Heart right ventricle (tissue), 16 donors: ENCODE measurements around the gene PFKFB2. TPM values are rescaled to one million over a fixed set of nuclear protein-coding genes. Genes with fewer than 3 reads are reported as not detected.
A peak's percentile ranks its signal among the peaks of the same experiment; 100 is the strongest.

ENCODE experiments used
- ATAC-seq, 8 donors: fragments of 200-7000 bp; cut with Tn5 transposase; one replicate each; pipeline ENCODE4 v1.9.1; 2020; ENCODE audit warnings: mild to moderate bottlenecking in 8 of 8, moderate library complexity in 8 of 8, moderate number of reproducible peaks in 1 of 8
- DNase-seq, 2 donors: peaks; one replicate each; pipeline ENCODE4 v3.0.0-alpha.2; 2020
- H3K27ac ChIP-seq, 10 donors: fragments of 200-600 bp; sonication (generic) in 2 of 10; one replicate each; pipeline versions ENCODE4 v1.5.0 to v1.8.0; 2020 to 2022; ENCODE audit warnings: mild to moderate bottlenecking in 3 of 10
- H3K27me3 ChIP-seq, 7 donors: fragments of 200-600 bp; one replicate each; pipeline ENCODE4 v1.8.0; 2021 to 2022; ENCODE audit warnings: mild to moderate bottlenecking in 2 of 7
- H3K36me3 ChIP-seq, 9 donors: fragments of 200-600 bp; sonication (generic) in 1 of 9; one replicate each; pipeline versions ENCODE4 v1.5.0 to v1.8.0; 2020 to 2022; ENCODE audit warnings: mild to moderate bottlenecking in 2 of 9
- H3K4me1 ChIP-seq, 9 donors: fragments of 200-600 bp; sonication (generic) in 1 of 9; one replicate each; pipeline versions ENCODE4 v1.5.0 to v1.8.0; 2020 to 2022; ENCODE audit warnings: mild to moderate bottlenecking in 4 of 9
- H3K4me3 ChIP-seq, 10 donors: fragments of 200-600 bp; sonication (generic) in 2 of 10; one replicate each; pipeline versions ENCODE4 v1.5.0 to v1.8.0; 2020 to 2022; ENCODE audit warnings: mild to moderate bottlenecking in 7 of 10, moderate library complexity in 2 of 10
- H3K9me3 ChIP-seq, 11 donors: fragments of 200-600 bp in 10 of 11; sonication (generic) in 2 of 11; one replicate each; pipeline versions ENCODE4 v1.5.0 to v1.8.0; 2013 to 2022; ENCODE audit warnings: mild to moderate bottlenecking in 2 of 11, control low read depth in 1 of 11, moderate library complexity in 1 of 11
- WGBS, 2 donors: extraction: QIAGEN DNeasy Blood & Tissue Kit; methylation state at CpG; one replicate each; pipeline ENCODE4 v1.1.7; 2013; ENCODE audit warnings: inconsistent platforms in 1 of 2; 5-methylcytosine and 5-hydroxymethylcytosine counted together
- intact Hi-C, 10 donors: fragments of 100-400 bp; cut with DNase I; formaldehyde crosslinking; loops; one replicate each; pipeline versions ENCODE4 v1.11.1 to v1.14.2; 2022
- polyA plus RNA-seq, 2 donors: library from polyadenylated mRNA; stranded (reverse); fragments of 200-250 nt; gene quantifications; one replicate each; pipeline ENCODE4 v1.2.3, GENCODE V29; 2013
- total RNA-seq, 10 donors: library from RNA; stranded (reverse); fragmentation: NEBNext Ultra II Directional in 3 of 10; extraction: Animal tissue kit (Norgen Biotek cat#: 25700) in 3 of 10; gene quantifications; one replicate each; pipeline versions ENCODE4 v1.2.1 to v1.2.4, GENCODE V29; 2021 to 2023
- TF ChIP-seq, protein P1 (sequence below), 9 donors: fragments of 200-600 bp; sonication (generic) in 2 of 9; IDR thresholded peaks; one replicate each; pipeline versions ENCODE4 v1.5.0 to v1.8.0; 2021 to 2022; ENCODE audit warnings: antibody characterized with exemption in 9 of 9, mild to moderate bottlenecking in 5 of 9, moderate library complexity in 1 of 9
- donor health status: Arrhythmogenic right ventricular cardiomyopathy.
- donor health status: ischemic (EF 13 %, LVEDD 7.1; RV severe dilation, severe dysfunction).
- donor health status: healthy with polysubstance abuse.
- donor health status: DM: no; HTN: yes; CAD: no.
- donor health status: DM: no; HTN: no; CAD: no.
- donor health status: ischemic (EF 25% LVEDD 6.9; RV normal size, moderate dysfunction).
- donor health status: ischemic (EF 25% LVEDD 5.7; RV mildly dilated, moderate dysfunction).
- donor health status: healthy.
- donor health status: DM: yes; HTN: yes; CAD: no.
- donor health status: Ischemic cardiomyopathy.
- donor health status: ischemic (EF 35%, LVEDD 5.7; RV mildly dilated, moderate dysfunction).
- donor health status: nonischemic (EF 11% LVEDD 7.7; RV severe dilation, severe dysfunction).
- donor health status: DM: yes; HTN: yes; CAD: no.
- donor health status: PGD.
- donor health status: ischemic (EF 29% LVEDD 5.4; RV normal size, mild dysfunction).
- donor health status: nonischemic (EF 23%, LVEDD 6.1; RV moderate dilation, normal function).

The PFKFB2 gene
- total and polyA plus RNA-seq, 12 donors = 5.2 to 161 (median 69.2) TPM

DNA sequence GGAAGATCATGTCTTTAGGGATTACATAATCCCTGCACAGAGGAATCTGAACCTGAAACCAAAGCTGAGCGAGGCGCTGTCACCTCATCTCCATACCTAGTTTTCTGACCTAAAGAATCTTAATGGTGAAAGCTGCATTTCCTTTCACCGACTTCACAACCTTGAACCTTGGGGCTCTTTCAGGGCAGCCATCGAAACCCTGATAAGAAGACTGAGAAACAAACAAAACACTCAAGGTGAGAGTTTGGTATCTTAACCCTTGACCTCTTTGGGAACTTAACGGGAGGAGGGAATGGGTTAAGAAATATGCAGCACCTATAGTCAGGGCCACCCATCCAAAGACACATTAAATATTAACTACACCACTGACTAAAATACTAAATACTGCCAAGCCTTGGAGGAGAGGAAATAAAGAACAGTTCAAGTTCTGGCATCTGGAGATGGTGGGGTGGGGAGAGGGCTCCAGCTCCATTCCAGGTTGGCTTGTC lies 22.5 kb upstream of the PFKFB2 start:
- no peak for ATAC-seq
- Histone ChIP-seq H3K9me3 (no peaks in the 10 kb centered on the region), H3K27ac (no peak overlapping the region), H3K4me3 (no peak overlapping the region), H3K27me3 (peaks cover 0 to 16% (median 5%) of the 10 kb centered on the region in 7 donors), H3K4me1 (peaks cover 0 to 32% (median 7%) of the 10 kb centered on the region in 9 donors), H3K36me3 (no peaks in the 10 kb centered on the region)
- intact Hi-C loops = no loop called here
- DNase-seq = no peak
- whole genome bisulfite sequencing, 2 donors = 63 to 71% methylated on average over 5 of the region's 5 CpGs
- TF ChIP-seq, protein P1, sequence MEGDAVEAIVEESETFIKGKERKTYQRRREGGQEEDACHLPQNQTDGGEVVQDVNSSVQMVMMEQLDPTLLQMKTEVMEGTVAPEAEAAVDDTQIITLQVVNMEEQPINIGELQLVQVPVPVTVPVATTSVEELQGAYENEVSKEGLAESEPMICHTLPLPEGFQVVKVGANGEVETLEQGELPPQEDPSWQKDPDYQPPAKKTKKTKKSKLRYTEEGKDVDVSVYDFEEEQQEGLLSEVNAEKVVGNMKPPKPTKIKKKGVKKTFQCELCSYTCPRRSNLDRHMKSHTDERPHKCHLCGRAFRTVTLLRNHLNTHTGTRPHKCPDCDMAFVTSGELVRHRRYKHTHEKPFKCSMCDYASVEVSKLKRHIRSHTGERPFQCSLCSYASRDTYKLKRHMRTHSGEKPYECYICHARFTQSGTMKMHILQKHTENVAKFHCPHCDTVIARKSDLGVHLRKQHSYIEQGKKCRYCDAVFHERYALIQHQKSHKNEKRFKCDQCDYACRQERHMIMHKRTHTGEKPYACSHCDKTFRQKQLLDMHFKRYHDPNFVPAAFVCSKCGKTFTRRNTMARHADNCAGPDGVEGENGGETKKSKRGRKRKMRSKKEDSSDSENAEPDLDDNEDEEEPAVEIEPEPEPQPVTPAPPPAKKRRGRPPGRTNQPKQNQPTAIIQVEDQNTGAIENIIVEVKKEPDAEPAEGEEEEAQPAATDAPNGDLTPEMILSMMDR (IDR thresholded peaks at IDR 0.05) = no peak

DNA sequence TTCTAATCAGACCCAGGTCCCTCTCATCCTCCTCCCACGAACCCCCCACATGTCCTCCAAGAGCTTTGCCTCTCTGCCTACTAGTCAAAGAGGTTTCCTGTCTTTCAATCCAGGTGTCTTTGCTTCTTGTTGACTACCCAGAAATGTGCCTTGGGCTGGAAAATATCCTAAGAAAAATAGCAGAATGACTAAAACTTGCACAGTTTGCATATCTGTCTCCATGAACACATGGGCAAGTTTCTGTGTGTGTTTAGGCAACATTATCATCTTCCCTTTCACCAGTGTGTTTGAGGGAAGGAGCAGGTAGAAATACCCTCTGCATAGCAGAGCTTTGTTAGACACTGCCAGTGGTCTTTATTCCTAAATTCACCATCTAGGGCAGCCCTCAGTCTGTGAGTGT lies 22.1 kb upstream of the PFKFB2 start:
- WGBS, 2 donors = 58 to 64% methylated on average over 1 of the region's 1 CpG
- ATAC-seq = no peak
- Histone ChIP-seq H3K36me3 (no peaks in the 10 kb centered on the region), H3K27ac (no peak overlapping the region), H3K4me3 (no peak overlapping the region), H3K27me3 (peaks cover 0 to 18% (median 5%) of the 10 kb centered on the region in 7 donors), H3K9me3 (no peaks in the 10 kb centered on the region), H3K4me1 (peaks cover 0 to 28% (median 3%) of the 10 kb centered on the region in 9 donors)
- DNase-seq = no peak
- TF ChIP-seq, protein P1 (IDR thresholded peaks at IDR 0.05) = no peak
- intact Hi-C loops = no loop called here

DNA sequence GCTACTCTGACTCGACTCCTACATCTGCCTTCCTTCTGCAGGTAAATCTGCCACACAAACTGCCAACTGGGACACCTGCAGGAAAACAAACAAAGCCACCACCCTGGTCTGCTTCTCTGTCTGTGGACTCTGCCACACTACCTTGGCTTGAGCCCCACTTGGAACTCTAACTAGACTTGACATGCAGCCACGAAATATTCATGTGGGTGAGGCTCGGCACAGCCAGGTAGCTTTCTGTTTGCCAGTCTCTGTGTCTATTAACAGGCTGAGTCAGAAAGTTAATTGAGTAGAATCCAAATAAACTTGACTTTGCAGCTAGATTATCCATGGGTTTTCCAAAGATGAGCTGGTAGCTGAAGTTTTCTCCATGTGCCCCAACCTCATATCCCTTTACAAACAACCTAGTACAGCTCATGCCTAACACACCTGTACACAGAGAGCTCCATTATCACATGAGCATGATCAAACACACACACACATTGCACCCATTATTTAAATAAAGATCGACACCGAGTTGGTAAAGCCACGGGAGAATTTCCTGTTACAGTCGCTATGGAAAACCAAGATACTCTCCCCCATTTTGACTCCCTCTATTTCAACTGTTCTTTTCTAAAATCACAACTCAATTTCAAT lies 21.3 kb upstream of the PFKFB2 start:
- no peaks in the 10 kb centered on the region for H3K36me3 ChIP-seq
- ATAC-seq = peak in 5 of 8 donors; percentile 34 to 70 (median 49)
- intact Hi-C loops = no loop called here
- H3K9me3 ChIP-seq = no peaks in the 10 kb centered on the region
- WGBS, 2 donors = 70 to 72% methylated on average over 7 of the region's 7 CpGs
- H3K4me3 ChIP-seq = no peak overlapping the region
- H3K4me1 ChIP-seq = peaks cover 0 to 21% (median 0%) of the 10 kb centered on the region in 9 donors
- H3K27ac ChIP-seq = no peak overlapping the region
- H3K27me3 ChIP-seq = peaks cover 0 to 20% (median 5%) of the 10 kb centered on the region in 7 donors
- DNase-seq = no peak
- TF ChIP-seq, protein P1 (IDR thresholded peaks at IDR 0.05) = no peak

DNA sequence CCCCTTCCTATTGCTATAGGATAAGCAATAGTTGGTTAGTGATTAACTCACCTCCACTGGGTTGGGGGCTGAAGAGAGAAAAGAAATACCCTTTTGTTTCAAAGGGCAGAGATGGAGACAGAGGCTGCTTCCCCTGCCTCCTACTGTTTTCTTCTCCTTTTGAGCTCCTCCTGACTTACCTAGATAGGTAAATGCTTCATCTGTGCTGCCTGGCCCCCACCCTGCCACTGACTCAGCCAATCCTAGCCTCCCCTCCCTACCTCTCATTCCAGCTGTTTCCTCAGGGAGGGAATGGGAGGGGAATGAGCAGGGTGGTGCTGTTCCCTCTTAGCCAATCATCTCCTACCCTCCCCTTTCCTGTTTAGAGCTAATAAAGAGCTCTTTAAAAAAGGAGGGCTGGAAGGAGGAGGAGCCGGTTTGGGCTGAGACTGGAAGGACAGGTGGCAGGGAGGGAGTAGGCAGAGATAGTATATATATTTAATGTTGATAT lies 20.5 kb upstream of the PFKFB2 start, which contains the start of gene C1orf116:
TSS of gene C1orf116 (minus strand) at position 229 of the 490 bp plus-strand sequence. CDS start 5,158 bp downstream, outside the sequence.
- intact Hi-C loops = no loop called here
- Histone ChIP-seq H3K4me1 (peaks cover 0 to 19% (median 0%) of the 10 kb centered on the region in 9 donors), H3K27ac (no peak within 1 kb of the TSS), H3K36me3 (no peaks in the 10 kb centered on the region), H3K9me3 (no peaks in the 10 kb centered on the region), H3K27me3 (peaks cover 0 to 20% (median 5%) of the 10 kb centered on the region in 7 donors), H3K4me3 (no peak within 1 kb of the TSS)
- WGBS, 2 donors = 20 to 39% methylated on average over 1 of the region's 1 CpG
- no peak for DNase-seq
- TF ChIP-seq, protein P1 (IDR thresholded peaks at IDR 0.05) = no peak
- peak in 4 of 8 donors; percentile 20 to 71 (median 48) for ATAC-seq
